ENCODE measurements around the gene NEK4. TPM values are rescaled to one million over a fixed set of nuclear protein-coding genes. Genes with fewer than 3 reads are reported as not detected.

Gene NEK4
- total and polyA plus RNA-seq, 4 donors: 5.4 to 28.7 (median 15.4) TPM

- peaks cover 0 to 14% (median 6%) of the 10 kb centered on the region in 4 donors for H3K4me1 ChIP-seq (ENCODE audit: control insufficient read depth in 4 of 4, insufficient read depth in 4 of 4, low read length in 3 of 4)
- H3K4me3 ChIP-seq (ENCODE audit: low read depth in 1 of 3, low read length in 3 of 3): no peak overlapping the region
- H3K9me3 ChIP-seq (ENCODE audit: control insufficient read depth in 4 of 4, low read length in 3 of 4): no peaks in the 10 kb centered on the region
- DNase-seq (ENCODE audit: low spot score): no peak
- 87% methylated on average over 3 of the region's 3 CpGs for WGBS
- no peak overlapping the region for H3K27ac ChIP-seq (ENCODE audit: low read depth in 1 of 2, low read length in 2 of 2)
- H3K27me3 ChIP-seq (ENCODE audit: control insufficient read depth in 4 of 4, insufficient read depth in 4 of 4, low read length in 3 of 4): no peaks in the 10 kb centered on the region
- H3K36me3 ChIP-seq (ENCODE audit: control insufficient read depth in 4 of 4, insufficient read depth in 3 of 4, low read depth in 1 of 4, low read length in 3 of 4): peaks cover 13 to 56% (median 41%) of the 10 kb centered on the region in 4 donors
- no peak overlapping the region for H3K9ac ChIP-seq (ENCODE audit: low read depth in 1 of 2, low read length in 2 of 2)
- no peak for TF ChIP-seq SP1 (IDR thresholded peaks at IDR 0.05)
- peak; percentile 89 to 92 for TF ChIP-seq RAD21 (IDR thresholded peaks at IDR 0.05)
- TF ChIP-seq CTCF (IDR thresholded peaks at IDR 0.05; ENCODE audit: low read depth, low read length, missing input control): peak; percentile 64
Measured at GRCh38 chr3:52742418-52743041, 28.2 kb downstream of the NEK4 start.

GRCh38 chr3:52739730-52740129 lies 31.0 kb downstream of the NEK4 start:
- H3K9ac ChIP-seq (ENCODE audit: low read depth in 1 of 2, low read length in 2 of 2): no peak overlapping the region
- DNase-seq (ENCODE audit: low spot score): no peak
- WGBS: 44% methylated on average over 1 of the region's 1 CpG
- H3K9me3 ChIP-seq (ENCODE audit: control insufficient read depth in 4 of 4, low read length in 3 of 4): no peaks in the 10 kb centered on the region
- no peak overlapping the region for H3K4me3 ChIP-seq (ENCODE audit: low read depth in 1 of 3, low read length in 3 of 3)
- H3K27ac ChIP-seq (ENCODE audit: low read depth in 1 of 2, low read length in 2 of 2): no peak overlapping the region
- TF ChIP-seq ZBTB33 (IDR thresholded peaks at IDR 0.05) (no peak), HNF4A (conservative IDR thresholded peaks at IDR 0.05) (peak in 1 of 2 donors; percentile 19)
- H3K27me3 ChIP-seq (ENCODE audit: control insufficient read depth in 4 of 4, insufficient read depth in 4 of 4, low read length in 3 of 4): no peaks in the 10 kb centered on the region
- peaks cover 0 to 14% (median 6%) of the 10 kb centered on the region in 4 donors for H3K4me1 ChIP-seq (ENCODE audit: control insufficient read depth in 4 of 4, insufficient read depth in 4 of 4, low read length in 3 of 4)
- H3K36me3 ChIP-seq (ENCODE audit: control insufficient read depth in 4 of 4, insufficient read depth in 3 of 4, low read depth in 1 of 4, low read length in 3 of 4): peaks cover 2 to 55% (median 38%) of the 10 kb centered on the region in 4 donors

- no peaks in the 10 kb centered on the region for H3K4me1 ChIP-seq (ENCODE audit: control insufficient read depth in 4 of 4, insufficient read depth in 4 of 4, low read length in 3 of 4)
- WGBS: 88% methylated on average over 10 of the region's 10 CpGs
- no peaks in the 10 kb centered on the region for H3K27me3 ChIP-seq (ENCODE audit: control insufficient read depth in 4 of 4, insufficient read depth in 4 of 4, low read length in 3 of 4)
- H3K9ac ChIP-seq (ENCODE audit: low read depth in 1 of 2, low read length in 2 of 2): no peak overlapping the region
- H3K9me3 ChIP-seq (ENCODE audit: control insufficient read depth in 4 of 4, low read length in 3 of 4): peaks cover 0 to 5% (median 3%) of the 10 kb centered on the region in 4 donors
- H3K27ac ChIP-seq (ENCODE audit: low read depth in 1 of 2, low read length in 2 of 2): no peak overlapping the region
- DNase-seq (ENCODE audit: low spot score): no peak
- no peak overlapping the region for H3K4me3 ChIP-seq (ENCODE audit: low read depth in 1 of 3, low read length in 3 of 3)
- peaks cover 14 to 42% (median 37%) of the 10 kb centered on the region in 4 donors for H3K36me3 ChIP-seq (ENCODE audit: control insufficient read depth in 4 of 4, insufficient read depth in 3 of 4, low read depth in 1 of 4, low read length in 3 of 4)
- no peak for TF ChIP-seq EGR1 (IDR thresholded peaks at IDR 0.05; ENCODE audit: low read depth in 2 of 2)
- no peak for TF ChIP-seq REST (IDR thresholded peaks at IDR 0.05)
- TF ChIP-seq YY1 (IDR thresholded peaks at IDR 0.05): no peak
- TF ChIP-seq RAD21 (IDR thresholded peaks at IDR 0.05): no peak
- no peak for TF ChIP-seq ZBTB33 (IDR thresholded peaks at IDR 0.05)
- TF ChIP-seq JUND (IDR thresholded peaks at IDR 0.05): no peak
- TF ChIP-seq FOXA2 (IDR thresholded peaks at IDR 0.05): no peak
- no peak for TF ChIP-seq FOXA1 (IDR thresholded peaks at IDR 0.05)
- no peak for TF ChIP-seq TAF1 (conservative IDR thresholded peaks at IDR 0.05)
- no peak for TF ChIP-seq HNF4A (conservative IDR thresholded peaks at IDR 0.05)
- TF ChIP-seq SP1 (IDR thresholded peaks at IDR 0.05): no peak
- TF ChIP-seq GABPA (IDR thresholded peaks at IDR 0.05 in 1 of 2, conservative IDR thresholded peaks at IDR 0.05 in 1 of 2): no peak
- no peak for TF ChIP-seq HNF4G (IDR thresholded peaks at IDR 0.05)
- TF ChIP-seq ATF3 (IDR thresholded peaks at IDR 0.05): no peak
- TF ChIP-seq MAX (IDR thresholded peaks at IDR 0.05): no peak
- TF ChIP-seq NR2F2 (IDR thresholded peaks at IDR 0.05): no peak
Measured at GRCh38 chr3:52733256-52733891, 37.4 kb downstream of the NEK4 start.
